HAP-1 (cell line): ENCODE results near the gene NARS2.

Source experiments
- DNase-seq, 2 experiments: peaks; one replicate each; pipeline ENCODE4 v3.0.0-alpha.2; 2016 to 2020; ENCODE audit warnings: low spot score in 2 of 2
- H3K27me3 ChIP-seq: fragments of 250-450 bp; sonication (Bioruptor Pico); 2 replicates; pipeline ENCODE4 v1.5.1; 2020; ENCODE audit warnings: low read depth, mild to moderate bottlenecking, moderate library complexity
- H3K36me3 ChIP-seq: fragments of 250-450 bp; sonication (Bioruptor Pico); replicated peaks from 2 replicates; pipeline ENCODE4 v1.5.1; 2020; ENCODE audit warnings: mild to moderate bottlenecking
- H3K4me1 ChIP-seq: fragments of 250-450 bp; sonication (Bioruptor Pico); 2 replicates; pipeline ENCODE4 v1.5.1; 2020; ENCODE audit warnings: mild to moderate bottlenecking
- H3K4me3 ChIP-seq: fragments of 250-450 bp; sonication (Bioruptor Pico); 2 replicates; pipeline ENCODE4 v1.5.1; 2020; ENCODE audit warnings: mild to moderate bottlenecking, moderate library complexity
- H3K9me3 ChIP-seq: fragments of 250-450 bp; sonication (Bioruptor Pico); 2 replicates; pipeline ENCODE4 v1.5.1; 2020; ENCODE audit warnings: mild to moderate bottlenecking, moderate library complexity
- in situ Hi-C: fragments of 300-500 bp; cut with MboI; formaldehyde crosslinking; loops from 3 replicates; pipeline ENCODE4 v1.14.3; 2020; ENCODE audit warnings: low sequenced_read_pairs, inconsistent platforms, mixed read lengths

NARS2 gene

DNA sequence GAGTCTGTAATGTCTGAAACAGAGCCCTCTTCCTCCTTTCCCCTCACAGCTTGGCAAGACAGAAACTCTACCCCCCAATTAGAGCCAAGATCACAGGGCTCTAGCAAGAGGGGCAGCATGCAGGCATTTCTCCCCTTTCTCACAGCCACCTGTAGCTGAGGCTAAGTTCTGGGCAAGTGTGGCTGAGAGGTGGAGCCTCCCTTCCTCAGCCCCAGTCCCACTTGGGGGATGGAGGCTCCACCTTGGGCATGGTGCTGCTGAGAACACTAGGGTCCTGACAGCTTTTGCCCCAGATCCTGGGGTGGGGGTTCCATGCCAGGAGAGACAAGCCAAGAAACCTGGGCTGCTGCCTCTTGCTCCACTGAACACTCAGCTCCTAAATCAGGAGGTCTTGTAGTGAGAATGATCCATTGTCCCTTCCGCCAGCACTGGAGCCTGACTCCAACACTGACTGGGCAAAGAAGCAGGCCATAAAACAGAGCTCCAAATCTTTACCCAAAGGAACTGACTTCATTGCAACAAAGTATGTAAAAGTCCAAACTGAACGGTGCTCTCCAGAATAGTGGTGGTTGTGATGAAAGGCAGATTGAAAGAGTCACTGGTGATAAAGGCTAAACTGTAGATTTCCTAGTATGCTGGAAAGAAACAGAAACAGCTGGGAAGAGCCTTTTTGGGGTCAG, 25.6 kb downstream of the NARS2 start:
- peak in 1 of 2 experiments; percentile 36 for DNase-seq
- Histone ChIP-seq H3K36me3 (no peaks in the 10 kb centered on the region), H3K27me3 (no peaks in the 10 kb centered on the region), H3K4me3 (no peak overlapping the region), H3K9me3 (no peaks in the 10 kb centered on the region), H3K4me1 (peaks cover 30% of the 10 kb centered on the region)
- in situ Hi-C loops = no loop called here

DNA sequence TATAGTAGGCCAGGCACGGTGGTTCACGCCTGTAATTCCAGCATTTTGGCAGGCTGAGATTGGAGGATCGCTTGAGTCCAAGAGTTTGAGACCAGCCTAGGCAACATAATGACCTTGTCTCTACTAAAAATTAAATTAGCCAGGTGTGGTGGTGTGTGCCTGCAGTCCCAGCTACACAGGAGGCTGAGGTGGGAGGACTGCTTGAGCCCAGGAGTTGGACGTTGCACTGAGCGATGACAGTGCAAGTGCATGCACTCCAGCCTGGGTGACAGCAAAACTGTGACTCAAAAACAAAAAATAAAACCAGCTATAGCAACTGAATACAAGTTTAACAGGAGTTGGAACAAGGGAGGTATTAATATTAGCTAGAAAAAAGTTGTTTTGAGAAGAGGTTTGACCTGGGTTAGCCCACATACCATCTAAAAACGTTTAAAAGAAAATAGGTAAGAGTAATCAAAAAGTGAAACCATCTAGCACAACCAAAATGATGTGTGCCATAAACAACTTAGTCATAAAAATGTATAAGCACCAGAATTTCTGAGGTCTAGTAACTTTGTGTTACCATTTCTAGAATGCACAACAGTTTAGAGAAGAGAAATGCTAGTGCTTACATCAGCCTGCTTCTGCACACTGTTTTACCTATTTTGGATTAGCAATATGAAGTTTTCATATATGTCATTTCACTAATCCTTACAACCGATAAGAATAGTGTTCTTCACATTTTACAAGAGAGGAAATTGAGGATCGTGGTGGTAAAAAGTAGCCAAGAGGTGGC, 26.5 kb downstream of the NARS2 start:
- in situ Hi-C loops = no loop called here

DNA sequence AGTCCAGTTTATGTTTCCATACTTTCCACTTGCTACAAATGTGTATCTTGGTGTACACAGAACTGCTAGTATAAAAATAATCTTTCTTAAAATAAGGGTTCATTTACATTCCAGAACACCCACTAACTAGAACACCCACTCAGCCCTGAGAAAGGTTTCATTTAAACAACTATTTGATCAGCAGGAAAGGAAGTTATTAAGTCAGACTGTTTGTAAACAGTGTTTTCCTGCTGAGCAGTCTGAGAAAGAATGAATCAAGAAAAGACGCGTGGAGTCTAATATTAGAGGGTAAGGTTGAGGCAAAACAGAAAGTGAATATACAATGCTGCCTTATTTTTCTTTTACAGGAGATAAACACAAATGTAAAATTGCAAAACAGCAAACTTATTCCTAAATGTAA, 32.7 kb downstream of the NARS2 start:
- in situ Hi-C loops = no loop called here
- H3K9me3 ChIP-seq = no peaks in the 10 kb centered on the region
- DNase-seq = no peak
- peaks cover 11% of the 10 kb centered on the region for H3K4me1 ChIP-seq
- peaks cover 2% of the 10 kb centered on the region; the same call in 1 of the 2 replicates for H3K36me3 ChIP-seq
- no peak overlapping the region for H3K4me3 ChIP-seq
- no peaks in the 10 kb centered on the region for H3K27me3 ChIP-seq

More for the DNA sequence above, 26.5 kb downstream of the NARS2 start:
- H3K4me1 ChIP-seq = peaks cover 30% of the 10 kb centered on the region
- no peak for DNase-seq
- H3K9me3 ChIP-seq = no peaks in the 10 kb centered on the region
- no peaks in the 10 kb centered on the region for H3K36me3 ChIP-seq
- no peak overlapping the region for H3K4me3 ChIP-seq
- H3K27me3 ChIP-seq = no peaks in the 10 kb centered on the region

DNA sequence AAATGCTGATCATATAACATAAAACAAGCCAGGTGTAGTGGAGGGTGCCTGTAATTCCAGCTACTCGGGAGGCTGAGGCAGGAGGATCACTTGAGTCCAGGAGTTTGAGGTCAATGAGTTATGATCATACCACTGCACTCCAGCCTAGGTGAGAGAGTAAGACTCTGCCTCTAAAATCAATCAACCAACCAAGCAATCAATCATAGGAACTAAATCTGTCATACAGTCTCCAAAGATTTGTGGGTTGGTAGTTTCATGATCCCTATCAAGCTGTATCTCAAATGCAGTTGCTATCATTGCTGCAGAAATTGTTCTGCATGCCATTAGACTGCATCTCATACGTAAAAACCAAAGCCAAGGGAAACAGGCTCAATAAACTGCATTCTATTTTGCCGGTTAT, 33.1 kb downstream of the NARS2 start:
- DNase-seq = no peak
- peaks cover 11% of the 10 kb centered on the region for H3K4me1 ChIP-seq
- H3K4me3 ChIP-seq = no peak overlapping the region
- no peaks in the 10 kb centered on the region for H3K9me3 ChIP-seq
- in situ Hi-C loops = no loop called here
- H3K27me3 ChIP-seq = no peaks in the 10 kb centered on the region
- peaks cover 6% of the 10 kb centered on the region; the same call in 1 of the 2 replicates for H3K36me3 ChIP-seq

DNA sequence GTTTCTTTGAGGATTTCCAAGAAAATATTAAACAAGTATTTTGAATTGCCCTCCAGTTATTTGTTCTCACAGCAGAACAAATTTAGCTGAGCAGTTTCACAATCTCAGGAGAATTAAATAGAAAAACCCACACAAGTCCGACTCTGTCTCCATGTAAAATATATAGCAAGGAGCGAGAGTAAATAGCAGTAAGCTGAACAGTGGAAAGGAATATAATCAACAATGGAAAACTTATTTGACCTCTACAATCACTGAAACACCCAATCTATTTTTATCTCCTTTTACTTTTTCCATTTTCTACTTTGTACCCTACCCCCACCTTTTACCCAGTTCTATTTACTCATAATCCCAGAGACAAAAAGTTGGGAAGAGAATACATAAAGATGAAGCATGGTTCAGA, 34.4 kb downstream of the NARS2 start:
- DNase-seq = peak in 1 of 2 experiments; percentile 93
- H3K4me3 ChIP-seq = no peak overlapping the region
- H3K36me3 ChIP-seq = peaks cover 7% of the 10 kb centered on the region; the same call in 1 of the 2 replicates
- no peaks in the 10 kb centered on the region for H3K27me3 ChIP-seq
- peaks cover 11% of the 10 kb centered on the region for H3K4me1 ChIP-seq
- no peaks in the 10 kb centered on the region for H3K9me3 ChIP-seq
- in situ Hi-C loops = no loop called here

DNA sequence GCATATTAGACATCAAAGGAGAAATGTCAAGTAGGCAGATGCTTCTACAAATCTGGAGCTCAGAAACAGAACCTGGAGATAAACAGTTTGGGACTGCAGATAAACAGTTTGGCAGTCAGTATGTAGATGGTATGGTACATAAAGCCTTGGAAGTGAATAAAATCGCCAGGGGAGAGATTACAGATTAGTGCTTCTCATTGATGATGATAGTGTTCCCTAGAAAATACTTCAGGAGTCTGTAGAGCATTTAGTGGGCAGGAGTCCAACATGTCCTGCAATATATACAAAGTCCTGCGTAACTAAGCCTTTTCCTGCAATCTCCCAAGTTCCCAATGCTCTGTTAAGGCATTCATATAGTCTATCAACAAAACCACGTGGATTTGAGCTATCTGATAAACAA, 35.2 kb downstream of the NARS2 start:
- Histone ChIP-seq H3K4me1 (peaks cover 11% of the 10 kb centered on the region), H3K4me3 (no peak overlapping the region), H3K27me3 (no peaks in the 10 kb centered on the region), H3K36me3 (peaks cover 7% of the 10 kb centered on the region; the same call in 1 of the 2 replicates), H3K9me3 (no peaks in the 10 kb centered on the region)
- DNase-seq = no peak
- in situ Hi-C loops = no loop called here

DNA sequence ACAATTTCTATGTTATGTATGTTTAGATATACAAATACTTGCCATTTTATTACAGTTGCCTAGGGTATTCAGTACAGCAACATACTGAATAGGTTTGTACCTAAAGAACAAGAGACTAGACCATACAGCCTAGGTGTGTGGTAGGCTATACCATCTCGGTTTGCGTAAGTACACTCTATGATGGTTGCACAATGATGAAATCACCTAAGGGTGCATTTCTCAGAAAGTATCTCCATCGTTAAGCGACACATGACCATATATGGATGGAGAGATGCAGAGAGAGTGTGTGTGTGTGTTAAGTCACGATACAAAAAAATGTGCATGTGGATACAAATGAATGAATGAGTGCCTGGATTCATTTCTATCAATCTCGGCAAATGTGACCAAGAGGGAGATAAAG, 37.7 kb downstream of the NARS2 start:
- Histone ChIP-seq H3K27me3 (no peaks in the 10 kb centered on the region), H3K4me3 (no peak overlapping the region), H3K36me3 (peaks cover 7% of the 10 kb centered on the region; the same call in 1 of the 2 replicates), H3K4me1 (peaks cover 14% of the 10 kb centered on the region), H3K9me3 (no peaks in the 10 kb centered on the region)
- in situ Hi-C loops = no loop called here
- DNase-seq = no peak

DNA sequence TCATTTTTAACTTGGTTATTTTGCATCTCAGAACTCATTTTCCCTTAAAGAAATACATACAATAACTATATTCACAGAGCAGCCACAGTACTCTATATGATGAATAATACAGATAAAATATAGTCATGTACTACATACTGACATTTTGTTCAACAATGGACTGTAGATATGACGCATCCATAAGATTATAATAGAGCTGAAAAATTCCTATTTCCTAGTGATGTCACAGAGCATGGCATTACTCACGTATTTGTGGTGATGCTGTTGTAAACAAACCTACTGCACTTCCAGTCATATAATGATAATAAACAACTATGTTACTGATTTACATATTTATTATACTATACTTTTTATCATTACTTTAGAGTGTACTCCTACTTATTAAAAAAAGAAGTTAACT, 38.7 kb downstream of the NARS2 start:
- DNase-seq = no peak
- Histone ChIP-seq H3K27me3 (no peaks in the 10 kb centered on the region), H3K9me3 (no peaks in the 10 kb centered on the region), H3K4me1 (peaks cover 14% of the 10 kb centered on the region), H3K36me3 (peaks cover 7% of the 10 kb centered on the region; the same call in 1 of the 2 replicates), H3K4me3 (no peak overlapping the region)
- in situ Hi-C loops = no loop called here

DNA sequence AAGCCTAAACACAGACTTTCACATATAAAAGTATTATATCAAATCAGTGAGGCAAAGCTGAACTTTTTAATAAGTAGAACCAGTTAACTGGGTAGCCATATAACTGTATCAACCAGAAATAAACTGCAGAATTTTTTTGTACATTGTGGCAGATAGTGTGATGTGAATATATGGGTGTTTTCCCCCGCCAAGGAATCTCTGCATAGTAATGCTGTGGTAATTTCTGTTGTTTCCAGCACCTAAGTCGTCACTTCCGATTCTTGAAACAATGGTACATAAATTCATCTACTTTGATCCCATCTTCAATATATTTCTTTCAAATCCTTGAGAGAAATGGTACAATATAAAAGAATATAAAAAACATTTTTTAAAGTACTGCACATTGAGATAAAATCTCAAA, 39.6 kb downstream of the NARS2 start:
- Histone ChIP-seq H3K36me3 (peaks cover 7% of the 10 kb centered on the region; the same call in 1 of the 2 replicates), H3K9me3 (no peaks in the 10 kb centered on the region), H3K27me3 (no peaks in the 10 kb centered on the region), H3K4me3 (no peak overlapping the region), H3K4me1 (peaks cover 11% of the 10 kb centered on the region)
- in situ Hi-C loops = no loop called here
- DNase-seq = no peak

DNA sequence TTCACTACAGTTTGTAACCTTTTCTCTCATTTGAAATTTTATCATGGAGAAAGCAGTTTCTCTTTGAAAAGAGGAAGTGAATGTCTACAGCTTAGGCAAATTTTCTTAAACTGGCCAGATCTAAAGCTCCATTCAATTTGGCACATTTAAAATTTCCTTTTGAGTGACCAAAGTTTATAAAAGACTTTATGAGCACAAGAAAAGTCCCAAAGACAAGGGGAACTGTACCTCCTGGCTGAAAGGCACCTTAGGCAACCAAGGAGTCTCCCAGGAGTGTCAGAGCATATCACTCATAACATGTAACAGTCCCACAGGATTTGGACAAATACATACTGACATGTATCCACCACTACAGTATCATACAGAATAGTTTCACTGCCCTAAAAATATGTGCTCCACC, 41.3 kb downstream of the NARS2 start:
- Histone ChIP-seq H3K9me3 (no peaks in the 10 kb centered on the region), H3K36me3 (peaks cover 7% of the 10 kb centered on the region; the same call in 1 of the 2 replicates), H3K4me3 (no peak overlapping the region), H3K27me3 (no peaks in the 10 kb centered on the region), H3K4me1 (peaks cover 6% of the 10 kb centered on the region)
- no peak for DNase-seq
- in situ Hi-C loops = no loop called here

DNA sequence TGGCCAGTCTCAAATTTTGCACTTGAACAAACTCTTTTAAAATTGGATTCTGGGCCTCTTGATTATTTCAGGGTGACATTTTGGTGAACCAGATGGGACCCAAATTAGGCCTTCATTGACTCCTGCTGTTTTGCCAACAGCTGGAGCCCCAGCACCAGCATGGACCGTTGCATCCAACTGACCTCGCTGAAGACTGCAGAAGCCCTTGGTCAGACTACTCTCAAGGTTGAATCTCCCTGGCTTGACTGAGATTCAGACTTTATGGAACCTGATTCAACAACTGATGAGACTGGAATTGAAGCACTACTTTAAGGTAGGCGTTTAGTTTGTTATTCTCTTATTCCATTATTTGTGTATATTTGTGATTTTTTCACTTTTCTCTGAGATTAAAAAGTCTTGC, 41.7 kb downstream of the NARS2 start:
- Histone ChIP-seq H3K9me3 (no peaks in the 10 kb centered on the region), H3K4me3 (no peak overlapping the region), H3K27me3 (no peaks in the 10 kb centered on the region), H3K4me1 (peaks cover 8% of the 10 kb centered on the region), H3K36me3 (peaks cover 7% of the 10 kb centered on the region; the same call in 1 of the 2 replicates)
- DNase-seq = no peak
- in situ Hi-C loops = no loop called here

DNA sequence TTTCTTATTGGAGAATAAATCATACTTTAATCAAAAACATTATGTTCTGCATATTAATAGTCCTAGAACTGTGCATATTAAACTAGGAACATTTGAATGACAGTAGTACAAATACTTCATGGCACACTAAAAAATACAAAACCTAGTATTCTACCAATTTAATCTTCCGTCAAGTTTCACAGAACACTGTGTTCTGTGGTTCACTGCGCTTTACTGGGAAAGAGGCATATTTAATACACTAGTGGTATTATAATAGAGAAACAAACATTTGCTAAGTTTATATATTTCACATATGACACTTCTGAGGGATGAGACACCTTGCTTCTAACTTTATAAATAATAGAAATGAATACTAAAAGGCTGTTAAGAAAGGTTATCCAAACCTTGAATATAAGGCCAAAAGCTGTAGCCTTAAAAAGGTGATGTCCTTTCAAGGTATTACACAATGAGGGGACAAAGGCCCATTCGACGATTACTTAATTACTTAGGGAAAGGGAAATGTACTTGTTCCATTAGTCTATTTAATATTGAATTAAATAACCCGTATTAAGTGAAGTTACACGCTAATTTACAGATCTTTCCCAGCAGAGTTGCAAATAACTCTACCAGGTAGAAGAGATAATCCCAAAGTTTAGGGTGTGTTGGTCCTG, 48.0 kb downstream of the NARS2 start:
- no peaks in the 10 kb centered on the region for H3K36me3 ChIP-seq
- H3K4me1 ChIP-seq = peaks cover 45% of the 10 kb centered on the region
- H3K27me3 ChIP-seq = no peaks in the 10 kb centered on the region
- no peak overlapping the region for H3K4me3 ChIP-seq
- DNase-seq = no peak
- in situ Hi-C loops = no loop called here
- no peaks in the 10 kb centered on the region for H3K9me3 ChIP-seq

DNA sequence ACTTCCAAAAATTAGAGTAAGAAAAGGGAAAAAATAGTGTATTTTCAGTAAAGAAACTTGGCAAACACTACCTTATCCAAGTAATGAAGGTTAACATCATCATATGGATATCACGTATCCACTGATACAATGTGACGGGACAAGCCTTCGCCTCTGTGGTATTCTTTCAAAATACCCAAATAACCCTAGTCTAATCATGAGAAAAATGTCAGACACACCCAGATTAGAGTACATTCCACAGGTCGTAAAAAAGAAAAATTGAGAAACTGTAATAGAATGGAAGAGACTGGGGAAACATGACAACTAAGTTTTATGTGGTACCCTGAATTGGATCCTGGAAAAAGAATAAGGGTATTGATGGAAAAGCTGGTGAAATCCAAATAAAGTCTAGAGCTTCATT, 48.9 kb downstream of the NARS2 start:
- Histone ChIP-seq H3K4me1 (peaks cover 45% of the 10 kb centered on the region), H3K36me3 (no peaks in the 10 kb centered on the region), H3K4me3 (no peak overlapping the region), H3K9me3 (no peaks in the 10 kb centered on the region), H3K27me3 (no peaks in the 10 kb centered on the region)
- DNase-seq = peak in 1 of 2 experiments; percentile 76
- in situ Hi-C loops = no loop called here

DNA sequence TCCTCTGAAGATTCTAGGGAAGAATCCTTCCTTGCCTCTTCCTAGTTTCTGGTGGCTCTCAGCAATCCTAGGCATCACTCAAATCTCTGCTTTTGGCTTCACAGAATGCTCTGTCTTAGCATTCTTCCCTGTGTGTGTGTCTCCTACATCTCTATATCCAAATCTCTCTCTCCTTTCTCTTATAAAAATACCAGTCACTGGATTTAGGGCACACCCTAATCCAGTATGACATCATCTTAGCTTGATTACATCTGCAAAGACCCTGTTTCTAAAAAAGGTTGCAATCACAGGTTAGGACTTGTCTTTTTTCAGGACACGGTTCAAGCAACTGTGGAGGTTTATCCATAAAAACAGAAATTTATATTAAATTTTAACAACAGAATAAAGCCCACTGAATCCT, 54.4 kb downstream of the NARS2 start:
- Histone ChIP-seq H3K4me3 (no peak overlapping the region), H3K27me3 (no peaks in the 10 kb centered on the region), H3K36me3 (no peaks in the 10 kb centered on the region; the same call in 1 of the 2 replicates), H3K9me3 (no peaks in the 10 kb centered on the region), H3K4me1 (peaks cover 19% of the 10 kb centered on the region)
- no peak for DNase-seq
- in situ Hi-C loops = no loop called here
